Measurements from ENCODE around the gene LIPC. TPM values are rescaled to one million over a fixed set of nuclear protein-coding genes. Genes with fewer than 3 reads are reported as not detected.
A peak's percentile ranks its signal among the peaks of the same experiment; 100 is the strongest.

The LIPC gene
- total and polyA plus RNA-seq, 2 experiments from 2014 or later, result 0.43 to 0.63 TPM

DNA sequence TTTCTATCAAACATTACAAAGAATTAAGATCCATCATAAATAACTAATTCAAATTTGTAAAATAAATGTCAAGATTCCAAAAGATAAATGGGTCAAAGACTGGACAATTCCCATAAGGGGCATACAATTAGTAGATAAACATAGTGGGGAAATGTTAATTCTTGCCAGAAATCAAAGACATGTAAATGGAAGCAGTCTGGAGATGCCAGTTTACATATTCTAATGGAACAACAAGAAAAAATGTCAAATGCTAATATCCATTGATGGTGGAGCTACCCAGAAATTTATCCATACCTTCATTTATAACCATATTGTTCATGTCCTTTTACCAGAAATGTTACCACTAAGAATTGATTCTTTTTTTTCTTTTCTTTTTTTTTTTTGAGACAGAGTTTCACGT lies 13.7 kb upstream of the LIPC start:
- Histone ChIP-seq H3K79me2 (ENCODE audit: insufficient read depth) (no peaks in the 10 kb centered on the region), H2AFZ (no peak overlapping the region), H3K9ac (no peak overlapping the region), H3K36me3 (ENCODE audit: low read depth) (no peaks in the 10 kb centered on the region), H3K4me1 (ENCODE audit: insufficient read depth) (no peaks in the 10 kb centered on the region), H3K4me2 (ENCODE audit: unreplicated experiment) (no peak overlapping the region), H3K27ac (no peak overlapping the region), H3K4me3 (no peak overlapping the region), H3F3A (ENCODE audit: insufficient read depth) (no peaks in the 10 kb centered on the region), H3K9me3 (ENCODE audit: low read depth) (no peaks in the 10 kb centered on the region), H4K20me1 (ENCODE audit: insufficient read depth) (no peaks in the 10 kb centered on the region), H3K9me2 (ENCODE audit: insufficient read depth) (no peaks in the 10 kb centered on the region), H3K27me3 (replicated peaks; ENCODE audit: insufficient read depth) (no peaks in the 10 kb centered on the region)
- TF ChIP-seq EZH2 (IDR thresholded peaks at IDR 0.05; ENCODE audit: insufficient read depth, poor library complexity, severe bottlenecking) (no peak), EZH2phosphoT487 (IDR thresholded peaks at IDR 0.05; ENCODE audit: insufficient read depth, low read depth) (no peak)
- no peak for DNase-seq
- 67 to 82% methylated on average over 1 of the region's 1 CpG for WGBS, 2 experiments (ENCODE audit: low coverage in 1 of 2, low lambda C conversion rate in 2 of 2, missing lambda C conversion rate in 2 of 2)
- in situ Hi-C loops (cut with MboI), result no loop called here

DNA sequence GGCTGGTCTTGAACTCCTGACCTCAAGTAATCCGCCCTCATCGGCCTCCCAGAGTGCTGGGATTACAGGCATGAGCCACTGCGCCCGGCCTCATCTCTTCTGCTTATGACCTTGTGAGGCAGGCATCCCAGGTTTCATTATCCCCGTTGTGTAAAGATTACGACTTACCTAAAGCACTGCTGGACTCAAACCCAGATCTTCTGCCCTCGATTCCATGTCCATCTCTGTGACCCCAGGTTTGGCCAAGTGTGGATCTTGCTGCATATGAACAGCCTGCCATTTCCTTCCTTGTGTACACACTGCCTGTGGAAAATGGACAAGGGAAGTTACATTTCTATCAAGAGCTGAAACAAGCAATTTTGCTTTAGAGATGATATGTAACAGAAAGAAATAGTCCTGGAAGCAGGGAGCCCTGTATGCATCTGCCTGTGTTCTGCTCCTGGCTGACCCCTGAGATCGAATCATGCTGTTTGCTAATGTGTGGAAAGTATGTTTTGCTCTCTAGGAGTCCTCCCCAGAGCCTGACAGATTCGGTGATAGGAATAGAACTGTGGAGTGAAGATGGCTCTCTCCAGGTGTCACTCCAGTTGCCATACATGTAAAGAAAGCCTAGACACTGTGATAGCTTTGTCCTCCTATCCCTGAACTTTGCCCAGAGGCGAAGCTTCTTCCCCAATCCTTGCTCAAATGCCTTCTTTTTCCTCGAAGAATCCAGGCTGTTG lies 11.8 kb upstream of the LIPC start:
- Histone ChIP-seq H3K27ac (no peak overlapping the region), H4K20me1 (ENCODE audit: insufficient read depth) (no peaks in the 10 kb centered on the region)
- TF ChIP-seq EZH2 (IDR thresholded peaks at IDR 0.05; ENCODE audit: insufficient read depth, poor library complexity, severe bottlenecking), result no peak
- TF ChIP-seq EZH2phosphoT487 (IDR thresholded peaks at IDR 0.05; ENCODE audit: insufficient read depth, low read depth), result no peak

GRCh38 chr15:58420579-58421043 lies 11.2 kb upstream of the LIPC start:
- Histone ChIP-seq H2AFZ (no peak overlapping the region), H3K9me2 (ENCODE audit: insufficient read depth) (no peaks in the 10 kb centered on the region), H3K9ac (no peak overlapping the region), H3K4me3 (no peak overlapping the region), H3K79me2 (ENCODE audit: insufficient read depth) (no peaks in the 10 kb centered on the region), H3K36me3 (ENCODE audit: low read depth) (no peaks in the 10 kb centered on the region), H3K4me1 (ENCODE audit: insufficient read depth) (peaks cover 11% of the 10 kb centered on the region), H3K27me3 (replicated peaks; ENCODE audit: insufficient read depth) (no peaks in the 10 kb centered on the region), H4K20me1 (ENCODE audit: insufficient read depth) (no peaks in the 10 kb centered on the region), H3F3A (ENCODE audit: insufficient read depth) (peaks cover 9% of the 10 kb centered on the region; the same call in 1 of the 2 replicates), H3K27ac (no peak overlapping the region), H3K4me2 (ENCODE audit: unreplicated experiment) (no peak overlapping the region), H3K9me3 (ENCODE audit: low read depth) (no peaks in the 10 kb centered on the region)
- no peak for DNase-seq
- WGBS, 2 experiments (ENCODE audit: low coverage in 1 of 2, low lambda C conversion rate in 2 of 2, missing lambda C conversion rate in 2 of 2), result 53 to 60% methylated on average over 5 of the region's 5 CpGs
- TF ChIP-seq EZH2phosphoT487 (IDR thresholded peaks at IDR 0.05; ENCODE audit: insufficient read depth, low read depth), result no peak
- no peak for TF ChIP-seq EZH2 (IDR thresholded peaks at IDR 0.05; ENCODE audit: insufficient read depth, poor library complexity, severe bottlenecking)
- in situ Hi-C loops (cut with MboI), result no loop called here

More for the DNA sequence above, 11.8 kb upstream of the LIPC start:
- in situ Hi-C loops (cut with MboI), result no loop called here
- H3K27me3 ChIP-seq (replicated peaks; ENCODE audit: insufficient read depth), result no peaks in the 10 kb centered on the region
- H3K79me2 ChIP-seq (ENCODE audit: insufficient read depth), result no peaks in the 10 kb centered on the region
- no peaks in the 10 kb centered on the region for H3K36me3 ChIP-seq (ENCODE audit: low read depth)
- no peak overlapping the region for H3K4me2 ChIP-seq (ENCODE audit: unreplicated experiment)
- H3K9ac ChIP-seq, result no peak overlapping the region
- no peak overlapping the region for H2AFZ ChIP-seq
- H3K9me2 ChIP-seq (ENCODE audit: insufficient read depth), result no peaks in the 10 kb centered on the region
- H3K9me3 ChIP-seq (ENCODE audit: low read depth), result no peaks in the 10 kb centered on the region
- DNase-seq, result no peak
- 84 to 93% methylated on average over 11 of the region's 11 CpGs for WGBS, 2 experiments (ENCODE audit: low coverage in 1 of 2, low lambda C conversion rate in 2 of 2, missing lambda C conversion rate in 2 of 2)
- H3F3A ChIP-seq (ENCODE audit: insufficient read depth), result peaks cover 9% of the 10 kb centered on the region; the same call in 1 of the 2 replicates
- peaks cover 11% of the 10 kb centered on the region for H3K4me1 ChIP-seq (ENCODE audit: insufficient read depth)
- H3K4me3 ChIP-seq, result no peak overlapping the region

DNA sequence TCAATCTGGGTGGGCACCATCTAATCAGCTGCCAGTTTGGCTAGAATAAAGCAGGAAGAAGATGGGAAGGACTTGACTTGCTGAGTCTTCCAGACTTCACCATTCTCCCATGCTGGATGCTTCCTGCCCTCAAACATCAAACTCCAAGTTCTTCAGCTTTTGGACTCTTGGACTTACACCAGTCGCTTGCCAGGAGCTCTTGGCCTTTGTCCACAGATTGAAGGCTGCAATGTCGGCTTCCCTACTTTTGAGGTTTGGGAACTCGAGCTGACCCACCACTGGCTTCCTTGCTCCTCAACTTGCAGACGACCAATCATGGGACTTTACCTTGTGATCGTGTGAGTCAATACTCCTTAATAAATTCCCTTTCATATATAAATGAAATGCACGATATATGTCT lies 8.6 kb upstream of the LIPC start:
- TF ChIP-seq EZH2phosphoT487 (IDR thresholded peaks at IDR 0.05; ENCODE audit: insufficient read depth, low read depth), result no peak
- TF ChIP-seq EZH2 (IDR thresholded peaks at IDR 0.05; ENCODE audit: insufficient read depth, poor library complexity, severe bottlenecking), result no peak
- in situ Hi-C loops (cut with MboI), result no loop called here
- H3K4me2 ChIP-seq (ENCODE audit: unreplicated experiment), result no peak overlapping the region
- no peaks in the 10 kb centered on the region for H3K27me3 ChIP-seq (replicated peaks; ENCODE audit: insufficient read depth)
- no peaks in the 10 kb centered on the region for H3K36me3 ChIP-seq (ENCODE audit: low read depth)
- H3K9ac ChIP-seq, result no peak overlapping the region
- peak; percentile 18 for DNase-seq
- WGBS, 2 experiments (ENCODE audit: low coverage in 1 of 2, low lambda C conversion rate in 2 of 2, missing lambda C conversion rate in 2 of 2), result 26 to 35% methylated on average over 6 of the region's 6 CpGs
- H3K79me2 ChIP-seq (ENCODE audit: insufficient read depth), result no peaks in the 10 kb centered on the region
- no peaks in the 10 kb centered on the region for H3K9me2 ChIP-seq (ENCODE audit: insufficient read depth)
- H3K9me3 ChIP-seq (ENCODE audit: low read depth), result no peaks in the 10 kb centered on the region
- no peak overlapping the region for H3K4me3 ChIP-seq
- H3K27ac ChIP-seq, result no peak overlapping the region
- peaks cover 11% of the 10 kb centered on the region for H3K4me1 ChIP-seq (ENCODE audit: insufficient read depth)
- H2AFZ ChIP-seq, result peak overlapping the region; percentile 74; the same call in 1 of the 2 replicates
- no peaks in the 10 kb centered on the region for H4K20me1 ChIP-seq (ENCODE audit: insufficient read depth)
- peaks cover 9% of the 10 kb centered on the region; the same call in 1 of the 2 replicates for H3F3A ChIP-seq (ENCODE audit: insufficient read depth)

Measured in GM23248 (cell line).